GM23338 (cell line): ENCODE data around the gene FRZB. TPM values are rescaled to one million over a fixed set of nuclear protein-coding genes. Genes with fewer than 3 reads are reported as not detected.

Experiments used
- ATAC-seq: fragments of 200-7000 bp; cut with Tn5 transposase; 3 replicates; pipeline ENCODE4 v1.9.1; 2020
- DNase-seq: peaks from one replicate; pipeline ENCODE4 v3.0.0-alpha.2; 2015; ENCODE audit warnings: low spot score
- H2AFZ ChIP-seq: fragments of 200-600 bp; sonication (generic); 2 replicates; pipeline ENCODE4 v1.8.0; 2016; ENCODE audit warnings: antibody characterized with exemption, mild to moderate bottlenecking, moderate library complexity
- H3F3A ChIP-seq: fragments of 200-600 bp; sonication (generic); replicated peaks from 2 replicates; pipeline ENCODE4 v1.8.0; 2017; ENCODE audit warnings: antibody characterized with exemption, mixed run types, low read depth
- H3K27ac ChIP-seq: fragments of 200-600 bp; sonication (generic); 2 replicates; pipeline ENCODE4 v1.6.1; 2016; ENCODE audit warnings: low read depth
- H3K27me3 ChIP-seq: fragments of 200-600 bp; sonication (generic); 2 replicates; pipeline ENCODE4 v1.8.0; 2016; ENCODE audit warnings: mild to moderate bottlenecking, mixed run types, moderate library complexity; ENCODE audit not compliant: insufficient read depth
- H3K36me3 ChIP-seq: fragments of 200-600 bp; sonication (generic); 2 replicates; pipeline ENCODE4 v1.8.0; 2016; ENCODE audit warnings: mild to moderate bottlenecking; ENCODE audit not compliant: insufficient read depth
- H3K4me1 ChIP-seq: fragments of 200-600 bp; sonication (generic); 2 replicates; pipeline ENCODE4 v1.8.0; 2016; ENCODE audit warnings: mild to moderate bottlenecking, moderate library complexity; ENCODE audit not compliant: insufficient read depth
- H3K4me2 ChIP-seq: fragments of 200-600 bp; sonication (generic); 2 replicates; pipeline ENCODE4 v1.7.1; 2017; ENCODE audit warnings: mixed run types
- H3K4me3 ChIP-seq: fragments of 200-600 bp; sonication (generic); 2 replicates; pipeline ENCODE4 v1.6.1; 2016; ENCODE audit warnings: mixed run types
- H3K79me2 ChIP-seq: fragments of 200-600 bp; sonication (generic); replicated peaks from 2 replicates; pipeline ENCODE4 v1.8.0; 2017; ENCODE audit warnings: mild to moderate bottlenecking; ENCODE audit not compliant: insufficient read depth
- H3K9me2 ChIP-seq: fragments of 200-600 bp; sonication (generic); 2 replicates; pipeline ENCODE4 v1.8.0; 2017; ENCODE audit not compliant: insufficient read depth
- H4K20me1 ChIP-seq: fragments of 200-600 bp; sonication (generic); replicated peaks from 2 replicates; pipeline ENCODE4 v1.8.0; 2017; ENCODE audit warnings: mild to moderate bottlenecking; ENCODE audit not compliant: insufficient read depth
- H3K27ac Mint-ChIP-seq: 2 replicates; pipeline ENCODE4 v1.8.0; 2020; ENCODE audit warnings: inconsistent platforms, mild to moderate bottlenecking, moderate library complexity, mixed read lengths
- H3K27me3 Mint-ChIP-seq: 3 replicates; pipeline ENCODE4 v1.8.0; 2022; ENCODE audit warnings: low read depth, mild to moderate bottlenecking, moderate library complexity, mixed read lengths, inconsistent platforms; ENCODE audit not compliant: insufficient read depth, poor library complexity
- H3K36me3 Mint-ChIP-seq: 3 replicates; pipeline ENCODE4 v1.8.0; 2021; ENCODE audit warnings: low read depth, mild to moderate bottlenecking, inconsistent platforms, moderate library complexity, mixed read lengths
- H3K4me1 Mint-ChIP-seq: 3 replicates; pipeline ENCODE4 v1.8.0; 2020; ENCODE audit warnings: mild to moderate bottlenecking, inconsistent platforms, mixed read lengths
- H3K4me3 Mint-ChIP-seq: 3 replicates; pipeline ENCODE4 v1.8.0; 2021; ENCODE audit warnings: moderate library complexity, mild to moderate bottlenecking, inconsistent platforms, mixed read lengths
- H3K9me3 Mint-ChIP-seq: 3 replicates; pipeline ENCODE4 v1.8.0; 2020; ENCODE audit warnings: moderate library complexity, mild to moderate bottlenecking, inconsistent platforms, mixed read lengths
- CREB1 ChIP-seq: fragments of 250-450 bp; sonication (Bioruptor Pico); IDR thresholded peaks from 2 replicates; pipeline ENCODE4 v1.5.0; 2020; ENCODE audit warnings: low read depth, mild to moderate bottlenecking, moderate library complexity
- EZH2 ChIP-seq: fragments of 200-600 bp; sonication (generic); IDR thresholded peaks from one replicate; pipeline ENCODE4 v1.8.0; 2017; ENCODE audit warnings: antibody characterized with exemption, mild to moderate bottlenecking, low read depth; ENCODE audit not compliant: unreplicated experiment
- JUNB ChIP-seq: IDR thresholded peaks from one replicate; pipeline ENCODE4 v1.6.1; 2016; ENCODE audit warnings: antibody characterized with exemption; ENCODE audit not compliant: unreplicated experiment
- NANOG ChIP-seq: IDR thresholded peaks from 2 replicates; pipeline ENCODE4 v1.6.1; 2016; ENCODE audit warnings: antibody characterized with exemption, borderline replicate concordance
- POLR2AphosphoS5 ChIP-seq: IDR thresholded peaks from 2 replicates; pipeline ENCODE4 v1.6.1; 2016; ENCODE audit warnings: antibody characterized with exemption, low read depth
- ZNF114 ChIP-seq: fragments of 250-450 bp; sonication (Bioruptor Pico); IDR thresholded peaks from 2 replicates; pipeline ENCODE4 v1.5.0; 2020; ENCODE audit warnings: mild to moderate bottlenecking, moderate library complexity
- polyA plus RNA-seq: library from polyadenylated mRNA; unstranded; fragments of >200 nt; fragmentation: Nextera tagmentation; extraction: Ambion mirVana; gene quantifications from 2 replicates; pipeline ENCODE4 v1.2.1, GENCODE V29; 2016
- total RNA-seq: library from RNA; depleted of rRNA; stranded (reverse); fragments of >200 nt; shearing (Covaris generic); gene quantifications from 2 replicates; pipeline ENCODE4 v1.2.3, GENCODE V29; 2014
- TF ChIP-seq, protein P1 (sequence below): IDR thresholded peaks from 2 replicates; pipeline ENCODE4 v1.6.1; 2016; ENCODE audit warnings: antibody characterized with exemption
- TF ChIP-seq, protein P2 (sequence below): IDR thresholded peaks from one replicate; pipeline ENCODE4 v1.6.1; 2018; ENCODE audit warnings: antibody characterized with exemption; ENCODE audit not compliant: unreplicated experiment
- TF ChIP-seq, protein P3 (sequence below), 2 experiments: fragments of 200-600 bp in 1 of 2; sonication (generic) in 1 of 2; conservative IDR thresholded peaks; 2 replicates each; pipeline versions ENCODE4 v1.5.1 to v1.6.1; 2016 to 2017; ENCODE audit warnings: antibody characterized with exemption in 2 of 2, low read depth in 2 of 2, mild to moderate bottlenecking in 2 of 2, moderate library complexity in 1 of 2

Gene FRZB
- total and polyA plus RNA-seq, 2 experiments from 2014 or later: 0.52 to 1.2 TPM

DNA sequence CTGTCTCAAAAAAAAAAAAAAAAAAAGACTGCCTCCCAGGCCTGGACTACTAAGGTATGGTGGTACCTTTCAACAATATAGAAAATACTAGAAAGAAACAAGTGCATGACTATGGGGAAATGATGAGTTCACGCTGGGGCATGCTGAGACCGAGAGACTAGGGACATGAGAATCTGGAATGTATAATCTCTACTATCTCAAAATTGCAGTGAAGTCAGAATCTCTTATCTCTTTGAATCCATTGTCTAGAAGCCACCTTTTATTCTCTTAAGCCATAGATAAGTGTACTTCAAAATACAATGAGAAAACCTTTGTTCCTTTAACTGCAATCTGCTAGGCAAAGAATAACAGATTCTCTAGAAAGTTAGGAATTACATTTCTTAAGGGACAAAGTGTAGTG is 5.6 kb downstream of the FRZB start (continued):
- TF ChIP-seq, protein P1, sequence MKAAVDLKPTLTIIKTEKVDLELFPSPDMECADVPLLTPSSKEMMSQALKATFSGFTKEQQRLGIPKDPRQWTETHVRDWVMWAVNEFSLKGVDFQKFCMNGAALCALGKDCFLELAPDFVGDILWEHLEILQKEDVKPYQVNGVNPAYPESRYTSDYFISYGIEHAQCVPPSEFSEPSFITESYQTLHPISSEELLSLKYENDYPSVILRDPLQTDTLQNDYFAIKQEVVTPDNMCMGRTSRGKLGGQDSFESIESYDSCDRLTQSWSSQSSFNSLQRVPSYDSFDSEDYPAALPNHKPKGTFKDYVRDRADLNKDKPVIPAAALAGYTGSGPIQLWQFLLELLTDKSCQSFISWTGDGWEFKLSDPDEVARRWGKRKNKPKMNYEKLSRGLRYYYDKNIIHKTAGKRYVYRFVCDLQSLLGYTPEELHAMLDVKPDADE: no peak

DNA sequence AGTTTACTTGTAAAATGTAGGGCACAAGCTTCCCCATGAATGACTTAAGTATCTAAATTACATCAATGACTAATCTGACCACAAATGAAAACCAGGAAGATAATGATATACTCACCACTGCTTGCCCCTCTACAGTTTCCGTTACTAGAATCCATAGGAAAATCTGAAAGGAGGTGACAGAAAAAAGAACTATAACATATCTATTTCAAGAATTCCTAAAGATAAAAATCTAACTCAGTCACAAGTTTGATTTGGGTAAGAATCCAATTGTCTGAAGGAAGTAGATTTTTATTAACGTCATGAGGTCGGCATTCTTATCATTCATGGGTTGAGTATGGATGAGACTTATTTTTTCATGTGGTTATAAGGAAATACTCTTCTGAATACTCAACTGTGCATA is 7.8 kb downstream of the FRZB start:
- Histone ChIP-seq H3K4me1 (no peaks in the 10 kb centered on the region), H2AFZ (no peak overlapping the region), H3K36me3 (no peaks in the 10 kb centered on the region), H3K4me2 (no peak overlapping the region), H3F3A (no peaks in the 10 kb centered on the region), H3K27me3 (no peaks in the 10 kb centered on the region), H4K20me1 (no peaks in the 10 kb centered on the region), H3K27ac (no peak overlapping the region), H3K9me2 (no peaks in the 10 kb centered on the region), H3K4me3 (no peak overlapping the region), H3K79me2 (no peaks in the 10 kb centered on the region)
- no peak overlapping the region for H3K27ac Mint-ChIP-seq
- ATAC-seq: no peak
- peaks cover 4% of the 10 kb centered on the region; the same call in 2 of the 3 replicates for H3K4me1 Mint-ChIP-seq
- no peak overlapping the region for H3K4me3 Mint-ChIP-seq
- H3K9me3 Mint-ChIP-seq: no peaks in the 10 kb centered on the region
- no peaks in the 10 kb centered on the region for H3K36me3 Mint-ChIP-seq
- DNase-seq: no peak
- no peaks in the 10 kb centered on the region for H3K27me3 Mint-ChIP-seq
- TF ChIP-seq, protein P2, sequence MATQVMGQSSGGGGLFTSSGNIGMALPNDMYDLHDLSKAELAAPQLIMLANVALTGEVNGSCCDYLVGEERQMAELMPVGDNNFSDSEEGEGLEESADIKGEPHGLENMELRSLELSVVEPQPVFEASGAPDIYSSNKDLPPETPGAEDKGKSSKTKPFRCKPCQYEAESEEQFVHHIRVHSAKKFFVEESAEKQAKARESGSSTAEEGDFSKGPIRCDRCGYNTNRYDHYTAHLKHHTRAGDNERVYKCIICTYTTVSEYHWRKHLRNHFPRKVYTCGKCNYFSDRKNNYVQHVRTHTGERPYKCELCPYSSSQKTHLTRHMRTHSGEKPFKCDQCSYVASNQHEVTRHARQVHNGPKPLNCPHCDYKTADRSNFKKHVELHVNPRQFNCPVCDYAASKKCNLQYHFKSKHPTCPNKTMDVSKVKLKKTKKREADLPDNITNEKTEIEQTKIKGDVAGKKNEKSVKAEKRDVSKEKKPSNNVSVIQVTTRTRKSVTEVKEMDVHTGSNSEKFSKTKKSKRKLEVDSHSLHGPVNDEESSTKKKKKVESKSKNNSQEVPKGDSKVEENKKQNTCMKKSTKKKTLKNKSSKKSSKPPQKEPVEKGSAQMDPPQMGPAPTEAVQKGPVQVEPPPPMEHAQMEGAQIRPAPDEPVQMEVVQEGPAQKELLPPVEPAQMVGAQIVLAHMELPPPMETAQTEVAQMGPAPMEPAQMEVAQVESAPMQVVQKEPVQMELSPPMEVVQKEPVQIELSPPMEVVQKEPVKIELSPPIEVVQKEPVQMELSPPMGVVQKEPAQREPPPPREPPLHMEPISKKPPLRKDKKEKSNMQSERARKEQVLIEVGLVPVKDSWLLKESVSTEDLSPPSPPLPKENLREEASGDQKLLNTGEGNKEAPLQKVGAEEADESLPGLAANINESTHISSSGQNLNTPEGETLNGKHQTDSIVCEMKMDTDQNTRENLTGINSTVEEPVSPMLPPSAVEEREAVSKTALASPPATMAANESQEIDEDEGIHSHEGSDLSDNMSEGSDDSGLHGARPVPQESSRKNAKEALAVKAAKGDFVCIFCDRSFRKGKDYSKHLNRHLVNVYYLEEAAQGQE: no peak
- TF ChIP-seq NANOG: no peak
- no peak for TF ChIP-seq ZNF114 (CRISPR knock-in tag)
- no peak for TF ChIP-seq CREB1 (CRISPR knock-in tag)
- TF ChIP-seq POLR2AphosphoS5: no peak
- TF ChIP-seq, protein P1: no peak
- TF ChIP-seq, protein P3, sequence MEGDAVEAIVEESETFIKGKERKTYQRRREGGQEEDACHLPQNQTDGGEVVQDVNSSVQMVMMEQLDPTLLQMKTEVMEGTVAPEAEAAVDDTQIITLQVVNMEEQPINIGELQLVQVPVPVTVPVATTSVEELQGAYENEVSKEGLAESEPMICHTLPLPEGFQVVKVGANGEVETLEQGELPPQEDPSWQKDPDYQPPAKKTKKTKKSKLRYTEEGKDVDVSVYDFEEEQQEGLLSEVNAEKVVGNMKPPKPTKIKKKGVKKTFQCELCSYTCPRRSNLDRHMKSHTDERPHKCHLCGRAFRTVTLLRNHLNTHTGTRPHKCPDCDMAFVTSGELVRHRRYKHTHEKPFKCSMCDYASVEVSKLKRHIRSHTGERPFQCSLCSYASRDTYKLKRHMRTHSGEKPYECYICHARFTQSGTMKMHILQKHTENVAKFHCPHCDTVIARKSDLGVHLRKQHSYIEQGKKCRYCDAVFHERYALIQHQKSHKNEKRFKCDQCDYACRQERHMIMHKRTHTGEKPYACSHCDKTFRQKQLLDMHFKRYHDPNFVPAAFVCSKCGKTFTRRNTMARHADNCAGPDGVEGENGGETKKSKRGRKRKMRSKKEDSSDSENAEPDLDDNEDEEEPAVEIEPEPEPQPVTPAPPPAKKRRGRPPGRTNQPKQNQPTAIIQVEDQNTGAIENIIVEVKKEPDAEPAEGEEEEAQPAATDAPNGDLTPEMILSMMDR (conservative IDR thresholded peaks at IDR 0.05; ENCODE audit: low read depth in 2 of 2): no peak
- TF ChIP-seq JUNB: no peak
- no peak for TF ChIP-seq EZH2
